BJ (cell line): Measurements from ENCODE around the gene PLAGL1. TPM values are rescaled to one million over a fixed set of nuclear protein-coding genes. Genes with fewer than 3 reads are reported as not detected.
A peak's percentile ranks its signal among the peaks of the same experiment; 100 is the strongest.

Experiments used
- CTCF ChIA-PET: fragments of 350-600 bp; formaldehyde crosslinking; extraction: SDS; loops from one replicate; lab custom pipeline; 2021; ENCODE audit warnings: antibody characterized with exemption, inconsistent platforms; lab: Yijun Ruan, JAX
- POLR2A ChIA-PET: fragments of 300-600 bp; sonication (Branson Sonifier 250); formaldehyde crosslinking; extraction: SDS; loops from one replicate; lab custom pipeline; 2021; ENCODE audit warnings: antibody characterized with exemption; lab: Charles Lee
- DNase-seq: peaks from one replicate; pipeline ENCODE4 v3.0.0-alpha.2; 2011; ENCODE audit warnings: low read depth
- H3K27me3 ChIP-seq: 2 replicates; pipeline ENCODE4 v1.6.0; 2011; ENCODE audit warnings: low read length; ENCODE audit not compliant: control insufficient read depth, insufficient read depth
- H3K36me3 ChIP-seq: 2 replicates; pipeline ENCODE4 v1.5.1; 2011; ENCODE audit warnings: low read length; ENCODE audit not compliant: control insufficient read depth, insufficient read depth
- H3K4me3 ChIP-seq: 2 replicates; pipeline ENCODE4 v1.5.1; 2011; ENCODE audit warnings: low read depth, mild to moderate bottlenecking, control low read depth, low read length
- polyA minus RNA-seq: library from RNA; depleted of rRNA, polyadenylated mRNA; stranded (reverse); fragments of >200 nt; gene quantifications from 2 replicates; pipeline ENCODE4 v1.2.3, GENCODE V29; 2011; rRNA and poly(A)+ RNA removed
- polyA plus RNA-seq: library from polyadenylated mRNA; depleted of rRNA; stranded (reverse); fragments of >200 nt; gene quantifications from 2 replicates; pipeline ENCODE4 v1.2.3, GENCODE V29; 2011; rRNA removed
- TF ChIP-seq, protein P1 (sequence below): IDR thresholded peaks from 2 replicates; pipeline ENCODE4 v1.5.1; 2011; ENCODE audit warnings: low read depth, mild to moderate bottlenecking, control low read depth, inconsistent platforms, low read length, moderate library complexity; ENCODE audit not compliant: insufficient read depth

The PLAGL1 gene
- polyA plus RNA-seq = 32.7 and 68.0 TPM in 2 replicates
- 15.7 and 21.3 TPM in 2 replicates for polyA minus RNA-seq

DNA sequence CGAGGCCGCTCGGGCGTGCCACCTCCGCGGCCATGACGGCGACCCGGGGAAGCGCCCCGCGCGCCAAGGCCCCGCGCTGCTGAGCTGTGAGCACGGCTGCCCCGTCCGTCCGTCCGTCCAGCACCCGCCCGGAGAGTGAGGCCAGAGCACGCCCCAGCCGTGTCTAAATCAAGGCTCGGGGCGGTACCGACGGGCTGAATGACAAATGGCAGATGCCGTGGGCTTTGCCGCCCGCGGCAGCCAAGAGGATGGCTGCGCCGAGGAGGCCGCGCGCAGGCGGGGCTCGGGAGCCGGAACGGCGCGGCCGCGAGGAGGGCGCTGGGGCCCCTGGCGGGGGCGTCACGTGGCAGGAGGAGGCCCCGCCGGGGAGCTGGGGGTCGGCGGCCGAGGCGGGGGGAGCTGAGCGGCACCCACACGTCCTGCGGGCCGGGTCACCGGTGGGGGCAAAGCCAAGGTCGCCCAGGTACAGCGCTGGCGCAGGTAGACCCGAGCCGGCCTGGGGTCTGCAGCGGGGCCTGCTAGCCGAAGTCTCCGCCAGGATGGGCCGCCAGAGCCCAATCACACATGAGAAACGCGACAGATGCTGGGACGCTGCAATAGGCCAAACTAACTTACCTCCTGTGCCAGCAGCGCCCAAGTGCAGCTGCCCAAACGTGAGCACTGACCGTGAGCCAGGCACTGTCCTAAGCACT is at the start of gene PLAGL1:
PLAGL1 (minus strand) TSS at position 140 of the 692 bp plus-strand sequence. CDS start 60,123 bp downstream, outside the sequence.
- Histone ChIP-seq H3K27me3 (no peaks in the 10 kb centered on the region), H3K36me3 (no peaks in the 10 kb centered on the region), H3K4me3 (peak within 1 kb of the TSS; percentile 57)
- no peak for DNase-seq
- ChIA-PET CTCF (interaction anchor here (0.7 to 2.4 kb wide), 6 partner anchors 14 to 452 kb away, joined by 3 to 12 read pairs (median 3); no protein-coding TSS in a partner anchor), POLR2A (interaction anchor here (0.6 kb wide), 2 partner anchors 150 to 319 kb away, joined by 4 read pairs; no protein-coding TSS in a partner anchor)
- TF ChIP-seq, protein P1, sequence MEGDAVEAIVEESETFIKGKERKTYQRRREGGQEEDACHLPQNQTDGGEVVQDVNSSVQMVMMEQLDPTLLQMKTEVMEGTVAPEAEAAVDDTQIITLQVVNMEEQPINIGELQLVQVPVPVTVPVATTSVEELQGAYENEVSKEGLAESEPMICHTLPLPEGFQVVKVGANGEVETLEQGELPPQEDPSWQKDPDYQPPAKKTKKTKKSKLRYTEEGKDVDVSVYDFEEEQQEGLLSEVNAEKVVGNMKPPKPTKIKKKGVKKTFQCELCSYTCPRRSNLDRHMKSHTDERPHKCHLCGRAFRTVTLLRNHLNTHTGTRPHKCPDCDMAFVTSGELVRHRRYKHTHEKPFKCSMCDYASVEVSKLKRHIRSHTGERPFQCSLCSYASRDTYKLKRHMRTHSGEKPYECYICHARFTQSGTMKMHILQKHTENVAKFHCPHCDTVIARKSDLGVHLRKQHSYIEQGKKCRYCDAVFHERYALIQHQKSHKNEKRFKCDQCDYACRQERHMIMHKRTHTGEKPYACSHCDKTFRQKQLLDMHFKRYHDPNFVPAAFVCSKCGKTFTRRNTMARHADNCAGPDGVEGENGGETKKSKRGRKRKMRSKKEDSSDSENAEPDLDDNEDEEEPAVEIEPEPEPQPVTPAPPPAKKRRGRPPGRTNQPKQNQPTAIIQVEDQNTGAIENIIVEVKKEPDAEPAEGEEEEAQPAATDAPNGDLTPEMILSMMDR = no peak

DNA sequence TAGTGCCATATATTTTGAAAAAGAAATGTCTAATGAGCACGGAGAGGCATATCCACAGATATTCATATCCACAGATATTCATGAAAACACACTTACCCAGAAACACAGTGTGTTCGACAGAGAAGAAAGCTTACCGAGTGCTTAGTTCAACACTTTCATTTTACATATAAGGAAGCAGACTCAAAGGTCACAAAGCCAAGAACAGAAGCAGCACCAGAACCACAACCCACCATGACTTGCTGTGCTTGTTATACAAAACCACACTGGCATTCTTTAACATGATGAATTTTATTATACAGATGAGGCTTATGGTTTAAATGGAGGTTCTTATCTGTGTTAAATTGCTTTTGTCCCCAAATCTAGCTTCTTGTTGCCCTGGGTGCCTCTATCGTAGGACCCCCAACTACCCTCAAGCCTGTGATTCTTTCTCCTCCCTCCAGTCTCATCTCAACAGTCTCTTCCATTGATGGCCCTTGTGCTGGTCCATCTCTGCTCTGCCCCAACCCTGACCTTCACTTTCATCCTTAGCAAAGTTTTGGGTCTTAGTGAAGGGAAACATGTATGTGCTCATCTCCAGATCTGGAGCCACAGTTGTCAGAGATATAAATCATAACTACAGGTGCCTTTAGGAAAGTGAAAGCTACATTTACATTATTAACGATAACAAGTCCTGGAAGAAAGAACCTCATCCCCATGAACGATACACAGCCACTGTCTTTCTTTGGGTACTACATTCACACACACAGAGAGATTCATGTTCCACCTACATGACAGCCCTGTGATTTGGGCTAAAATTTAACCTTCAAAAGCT is 47.3 kb upstream of the PLAGL1 start:
- ChIA-PET CTCF (interaction anchor here (1.5 to 1.8 kb wide), 2 partner anchors 9 to 164 kb away, joined by 3 to 4 read pairs; no protein-coding TSS in a partner anchor), POLR2A (no interaction called here)
- Histone ChIP-seq H3K36me3 (no peaks in the 10 kb centered on the region), H3K27me3 (peaks cover 1% of the 10 kb centered on the region; the same call in 1 of the 2 replicates), H3K4me3 (no peak overlapping the region)
- no peak for DNase-seq
- TF ChIP-seq, protein P1 = no peak

- TF ChIP-seq, protein P1 = no peak
- DNase-seq = no peak
- Histone ChIP-seq H3K4me3 (no peak overlapping the region), H3K27me3 (peaks cover 1% of the 10 kb centered on the region; the same call in 1 of the 2 replicates), H3K36me3 (no peaks in the 10 kb centered on the region)
- ChIA-PET POLR2A (no interaction called here), CTCF (no interaction called here)
Observed at GRCh38 chr6:144053601-144054000, 45.5 kb upstream of the PLAGL1 start.

DNA sequence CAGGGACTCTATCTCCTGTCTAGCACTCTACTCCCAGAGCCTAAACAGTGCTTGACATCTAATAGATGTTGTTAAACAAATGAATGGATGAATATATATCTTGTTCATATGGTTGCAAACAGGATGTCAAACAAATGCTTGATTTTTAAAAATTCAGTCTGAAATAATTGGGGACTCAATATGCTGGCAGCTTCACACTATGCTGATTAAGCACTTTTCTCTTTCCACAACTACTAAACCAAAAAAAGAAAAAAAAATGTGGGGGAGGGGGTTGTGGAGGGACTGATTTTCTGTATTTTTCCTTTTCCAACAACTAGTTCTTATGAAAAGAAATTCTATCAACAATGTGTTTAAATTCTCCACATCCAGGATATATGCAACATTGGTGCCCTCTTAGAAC is 44.4 kb upstream of the PLAGL1 start:
- ChIA-PET CTCF (no interaction called here), POLR2A (no interaction called here)
- TF ChIP-seq, protein P1 = no peak
- no peak for DNase-seq
- Histone ChIP-seq H3K4me3 (no peak overlapping the region), H3K36me3 (no peaks in the 10 kb centered on the region), H3K27me3 (peaks cover 3% of the 10 kb centered on the region; the same call in 1 of the 2 replicates)

- H3K4me3 ChIP-seq = no peak overlapping the region
- no peaks in the 10 kb centered on the region for H3K36me3 ChIP-seq
- TF ChIP-seq, protein P1 = no peak
- DNase-seq = no peak
- CTCF ChIA-PET = no interaction called here
- POLR2A ChIA-PET = no interaction called here
- peaks cover 3% of the 10 kb centered on the region; the same call in 1 of the 2 replicates for H3K27me3 ChIP-seq
Observed at GRCh38 chr6:144049386-144049785, 41.3 kb upstream of the PLAGL1 start.
